Smooth muscle cell (in vitro differentiated cells): Measurements from ENCODE around the gene SYNE1. TPM values are rescaled to one million over a fixed set of nuclear protein-coding genes. Genes with fewer than 3 reads are reported as not detected.

Source experiments
- DNase-seq: peaks from one replicate; lab custom pipeline; 2025; ENCODE audit not compliant: unreplicated experiment; lab: John Stamatoyannopoulos, UW
- H2AFZ ChIP-seq: fragments of 200-600 bp; sonication (generic); 2 replicates; pipeline ENCODE4 v1.6.0; 2016; ENCODE audit warnings: antibody characterized with exemption, low read depth, mild to moderate bottlenecking
- H3F3A ChIP-seq: fragments of 200-600 bp; sonication (generic); 2 replicates; pipeline ENCODE4 v1.6.0; 2017; ENCODE audit warnings: antibody characterized with exemption, low read depth
- H3K27ac ChIP-seq: fragments of 200-600 bp; sonication (generic); 2 replicates; pipeline ENCODE4 v1.5.1; 2016; ENCODE audit warnings: low read depth, mild to moderate bottlenecking
- H3K27me3 ChIP-seq: fragments of 200-600 bp; sonication (generic); 2 replicates; pipeline ENCODE4 v1.6.1; 2016; ENCODE audit warnings: low read depth, mild to moderate bottlenecking
- H3K36me3 ChIP-seq: fragments of 200-600 bp; sonication (generic); 2 replicates; pipeline ENCODE4 v1.5.1; 2016; ENCODE audit warnings: low read depth
- H3K4me1 ChIP-seq: fragments of 200-600 bp; sonication (generic); 2 replicates; pipeline ENCODE4 v1.5.1; 2016; ENCODE audit warnings: low read depth
- H3K4me2 ChIP-seq: fragments of 200-600 bp; sonication (generic); 2 replicates; pipeline ENCODE4 v1.6.0; 2016; ENCODE audit warnings: mild to moderate bottlenecking
- H3K4me3 ChIP-seq: fragments of 200-600 bp; sonication (generic); 2 replicates; pipeline ENCODE4 v1.5.1; 2016; ENCODE audit warnings: mild to moderate bottlenecking
- H3K79me2 ChIP-seq: fragments of 200-600 bp; sonication (generic); 2 replicates; pipeline ENCODE4 v1.6.0; 2016; ENCODE audit warnings: low read depth, mild to moderate bottlenecking
- H3K9ac ChIP-seq: fragments of 200-600 bp; sonication (generic); 2 replicates; pipeline ENCODE4 v1.6.0; 2016; ENCODE audit warnings: low read depth
- H3K9me3 ChIP-seq: fragments of 200-600 bp; sonication (generic); replicated peaks from 2 replicates; pipeline ENCODE4 v1.5.1; 2016; ENCODE audit warnings: low read depth
- H4K20me1 ChIP-seq: fragments of 200-600 bp; sonication (generic); 2 replicates; pipeline ENCODE4 v1.6.0; 2016; ENCODE audit warnings: low read depth
- CTCF ChIP-seq: fragments of 200-600 bp; sonication (generic); IDR thresholded peaks from 2 replicates; pipeline ENCODE4 v1.5.1; 2017; ENCODE audit warnings: borderline replicate concordance, mild to moderate bottlenecking, antibody characterized with exemption; ENCODE audit not compliant: insufficient read depth, poor library complexity, severe bottlenecking
- WGBS: methylation state at CpG from one replicate; pipeline ENCODE4 v1.1.7; 2016; ENCODE audit warnings: low lambda C conversion rate; 5-methylcytosine and 5-hydroxymethylcytosine counted together
- polyA plus RNA-seq: library from polyadenylated mRNA; unstranded; fragments of >200 nt; fragmentation: Nextera tagmentation; extraction: Ambion mirVana; gene quantifications from 2 replicates; pipeline ENCODE4 v1.2.1, GENCODE V29; 2016
- total RNA-seq: library from RNA; depleted of rRNA; stranded (reverse); fragments of >200 nt; gene quantifications from 2 replicates; pipeline ENCODE4 v1.2.3, GENCODE V29; 2014

The SYNE1 gene
- total and polyA plus RNA-seq, 2 experiments from 2014 or later, result 18.2 to 56.2 TPM

- H4K20me1 ChIP-seq, result no peaks in the 10 kb centered on the region
- no peak for DNase-seq
- no peaks in the 10 kb centered on the region for H3K27me3 ChIP-seq
- peaks cover 15% of the 10 kb centered on the region for H3K4me1 ChIP-seq
- H3K79me2 ChIP-seq, result no peaks in the 10 kb centered on the region
- 65% methylated on average over 4 of the region's 4 CpGs for whole genome bisulfite sequencing
- no peak overlapping the region for H3K9ac ChIP-seq
- no peak overlapping the region for H3K4me2 ChIP-seq
- peaks cover 11% of the 10 kb centered on the region for H3F3A ChIP-seq
- H2AFZ ChIP-seq, result no peak overlapping the region
- H3K4me3 ChIP-seq, result no peak overlapping the region
- no peak for TF ChIP-seq CTCF
- peak overlapping the region; percentile 63 for H3K27ac ChIP-seq
- no peaks in the 10 kb centered on the region for H3K9me3 ChIP-seq
- H3K36me3 ChIP-seq, result no peaks in the 10 kb centered on the region
Measured at GRCh38 chr6:152099446-152100182, 537.5 kb downstream of the SYNE1 start.

- Histone ChIP-seq H3K27me3 (no peaks in the 10 kb centered on the region), H3K36me3 (no peaks in the 10 kb centered on the region), H3F3A (peaks cover 13% of the 10 kb centered on the region), H2AFZ (no peak overlapping the region), H3K9me3 (no peaks in the 10 kb centered on the region), H3K4me2 (no peak overlapping the region), H3K4me1 (peaks cover 15% of the 10 kb centered on the region), H4K20me1 (no peaks in the 10 kb centered on the region), H3K79me2 (no peaks in the 10 kb centered on the region), H3K27ac (no peak overlapping the region), H3K9ac (no peak overlapping the region), H3K4me3 (no peak overlapping the region)
- TF ChIP-seq CTCF, result no peak
- DNase-seq, result no peak
- 86% methylated on average over 14 of the region's 14 CpGs for WGBS
Measured at GRCh38 chr6:152098683-152099082, 538.5 kb downstream of the SYNE1 start.

- H3K27me3 ChIP-seq, result no peaks in the 10 kb centered on the region
- peaks cover 15% of the 10 kb centered on the region for H3K4me1 ChIP-seq
- 41% methylated on average over 5 of the region's 5 CpGs for WGBS
Measured at GRCh38 chr6:152096863-152097496, 540.2 kb downstream of the SYNE1 start.

More at GRCh38 chr6:152096863-152097496, 540.2 kb downstream of the SYNE1 start:
- peak overlapping the region; percentile 56 for H3K4me2 ChIP-seq
- no peaks in the 10 kb centered on the region for H3K79me2 ChIP-seq
- no peak for DNase-seq
- TF ChIP-seq CTCF, result no peak
- H3K36me3 ChIP-seq, result no peaks in the 10 kb centered on the region
- no peak overlapping the region for H2AFZ ChIP-seq
- peak overlapping the region; percentile 83 for H3K27ac ChIP-seq
- H3K9me3 ChIP-seq, result no peaks in the 10 kb centered on the region
- H3K4me3 ChIP-seq, result no peak overlapping the region
- peak overlapping the region; percentile 22 for H3K9ac ChIP-seq
- no peaks in the 10 kb centered on the region for H4K20me1 ChIP-seq
- H3F3A ChIP-seq, result peaks cover 16% of the 10 kb centered on the region
